Astrocyte (in vitro differentiated cells and primary cell): ENCODE measurements around the gene ENTHD1. TPM values are rescaled to one million over a fixed set of nuclear protein-coding genes. Genes with fewer than 3 reads are reported as not detected.

Experiments
- DNase-seq: peaks from one replicate; pipeline ENCODE4 v3.0.0-alpha.2; 2010; ENCODE audit warnings: low read depth
- FAIRE-seq: peaks from 2 replicates; lab custom pipeline; 2011; peaks lifted over from hg19 to GRCh38; lab: Jason Lieb, UNC
- H2AFZ ChIP-seq: 2 replicates; pipeline ENCODE4 v1.6.0; 2012; ENCODE audit warnings: low read depth, low read length, inconsistent platforms
- H3K27ac ChIP-seq: 2 replicates; pipeline ENCODE4 v1.5.1; 2011; ENCODE audit warnings: low read depth, low read length, inconsistent platforms
- H3K27me3 ChIP-seq: 2 replicates; pipeline ENCODE4 v1.6.0; 2011; ENCODE audit warnings: low read length, inconsistent platforms; ENCODE audit not compliant: insufficient read depth
- H3K36me3 ChIP-seq: 2 replicates; pipeline ENCODE4 v1.5.1; 2011; ENCODE audit warnings: low read length, inconsistent platforms; ENCODE audit not compliant: insufficient read depth
- H3K4me1 ChIP-seq: 2 replicates; pipeline ENCODE4 v1.5.1; 2011; ENCODE audit warnings: low read length, inconsistent platforms; ENCODE audit not compliant: insufficient read depth
- H3K4me2 ChIP-seq: 2 replicates; pipeline ENCODE4 v1.6.0; 2012; ENCODE audit warnings: low read length, inconsistent platforms
- H3K4me3 ChIP-seq: 2 replicates; pipeline ENCODE4 v1.5.1; 2011; ENCODE audit warnings: low read depth, mild to moderate bottlenecking, low read length, inconsistent platforms; ENCODE audit not compliant: insufficient read depth
- H3K79me2 ChIP-seq: 2 replicates; pipeline ENCODE4 v1.6.0; 2012; ENCODE audit warnings: mild to moderate bottlenecking, low read length, inconsistent platforms; ENCODE audit not compliant: insufficient read depth
- H3K9ac ChIP-seq: 2 replicates; pipeline ENCODE4 v1.6.0; 2012; ENCODE audit warnings: mild to moderate bottlenecking, low read length, inconsistent platforms
- H3K9me3 ChIP-seq: 2 replicates; pipeline ENCODE4 v1.5.1; 2012; ENCODE audit warnings: low read depth, mild to moderate bottlenecking, low read length, inconsistent platforms; ENCODE audit not compliant: insufficient read depth
- H4K20me1 ChIP-seq: 2 replicates; pipeline ENCODE4 v1.6.0; 2012; ENCODE audit warnings: low read length, inconsistent platforms; ENCODE audit not compliant: insufficient read depth
- H3K27ac Mint-ChIP-seq: one replicate; pipeline ENCODE4 v1.8.0; 2021; ENCODE audit warnings: mild to moderate bottlenecking, mixed read lengths; ENCODE audit not compliant: unreplicated experiment
- H3K27me3 Mint-ChIP-seq: one replicate; pipeline ENCODE4 v1.8.0; 2021; ENCODE audit warnings: low read depth, mixed read lengths; ENCODE audit not compliant: unreplicated experiment
- H3K36me3 Mint-ChIP-seq: one replicate; pipeline ENCODE4 v1.8.0; 2021; ENCODE audit warnings: low read depth, mixed read lengths; ENCODE audit not compliant: unreplicated experiment
- H3K4me1 Mint-ChIP-seq: one replicate; pipeline ENCODE4 v1.8.0; 2021; ENCODE audit warnings: low read depth, mixed read lengths; ENCODE audit not compliant: unreplicated experiment
- H3K4me3 Mint-ChIP-seq: one replicate; pipeline ENCODE4 v1.8.0; 2021; ENCODE audit warnings: mild to moderate bottlenecking, moderate library complexity, mixed read lengths; ENCODE audit not compliant: unreplicated experiment
- H3K9me3 Mint-ChIP-seq: one replicate; pipeline ENCODE4 v1.8.0; 2021; ENCODE audit warnings: mild to moderate bottlenecking, mixed read lengths; ENCODE audit not compliant: unreplicated experiment
- EZH2 ChIP-seq: IDR thresholded peaks from 2 replicates; pipeline ENCODE4 v1.6.1; 2012; ENCODE audit warnings: mild to moderate bottlenecking, low read length, inconsistent platforms; ENCODE audit not compliant: insufficient read depth
- total RNA-seq: library from RNA; stranded (reverse); gene quantifications from 2 replicates; pipeline ENCODE4 v1.2.1, GENCODE V29; 2021
- TF ChIP-seq, protein P1 (sequence below): IDR thresholded peaks from 2 replicates; pipeline ENCODE4 v1.5.1; 2011; ENCODE audit warnings: low read depth, mild to moderate bottlenecking, inconsistent platforms, low read length, moderate library complexity; ENCODE audit not compliant: insufficient read depth

Gene ENTHD1
- total RNA-seq, 1 donor from 2014 or later, result not detected

DNA sequence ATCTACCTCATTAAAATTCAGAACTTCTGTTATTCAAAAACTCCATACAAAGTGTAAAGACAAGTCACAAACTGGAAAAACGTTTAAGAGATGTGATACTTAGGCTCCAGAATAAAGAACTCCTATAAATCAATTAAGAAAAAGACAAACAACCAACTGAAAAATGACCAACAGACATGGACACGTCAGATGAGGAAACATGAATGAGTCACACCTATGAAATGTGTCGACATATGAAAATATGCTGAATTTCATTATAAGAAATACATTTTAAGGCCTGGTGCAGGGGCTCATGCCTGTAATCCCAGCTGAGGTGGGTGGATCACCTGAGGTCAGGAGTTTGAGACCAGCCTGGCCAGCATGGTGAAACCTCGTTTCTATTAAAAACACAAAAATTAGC, 78.7 kb downstream of the ENTHD1 start:
- no peak overlapping the region for H3K27ac Mint-ChIP-seq
- no peak for FAIRE-seq

DNA sequence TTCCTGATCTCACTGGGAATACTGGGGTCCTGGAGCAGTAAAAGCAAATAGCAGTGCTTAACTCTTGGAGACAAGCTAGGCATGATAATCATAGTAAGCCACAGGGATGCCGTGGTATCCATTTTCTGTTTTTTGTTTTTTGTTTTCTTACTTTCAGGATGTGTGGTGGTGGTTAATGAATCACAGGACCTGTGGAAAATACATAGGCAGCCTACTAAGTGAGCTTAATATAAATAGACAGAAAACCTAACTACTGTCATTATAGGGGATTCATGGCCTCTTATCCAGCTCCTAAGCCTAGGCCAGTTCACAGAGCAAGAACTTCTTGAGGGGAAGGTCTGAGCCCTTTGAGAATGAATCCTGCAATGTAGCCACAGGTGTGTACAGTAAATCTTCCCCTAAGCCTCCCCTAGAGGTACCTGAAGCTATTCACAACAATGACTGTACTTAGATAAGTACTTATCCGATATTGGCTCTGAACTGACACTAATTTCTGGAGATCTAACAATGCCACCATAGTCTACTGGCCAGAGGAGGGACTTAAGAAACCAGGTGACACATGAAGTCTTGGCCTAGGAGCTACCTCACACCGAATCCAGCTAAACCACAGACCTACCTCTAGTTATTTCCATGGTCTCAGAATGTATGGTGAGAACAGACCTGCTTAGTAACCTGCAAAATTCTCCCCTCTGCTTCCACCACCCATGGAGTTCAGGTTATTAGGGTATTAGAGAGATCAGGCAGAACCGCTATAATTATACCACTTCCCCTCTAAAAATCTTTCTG, 83.6 kb downstream of the ENTHD1 start:
- FAIRE-seq (no peak), DNase-seq (no peak)
- Histone ChIP-seq H3K36me3 (no peaks in the 10 kb centered on the region), H3K4me1 (no peaks in the 10 kb centered on the region), H3K79me2 (no peaks in the 10 kb centered on the region), H3K4me3 (no peak overlapping the region), H3K9me3 (no peaks in the 10 kb centered on the region), H4K20me1 (no peaks in the 10 kb centered on the region), H2AFZ (no peak overlapping the region), H3K27ac (no peak overlapping the region), H3K4me2 (no peak overlapping the region), H3K27me3 (peaks cover 21% of the 10 kb centered on the region), H3K9ac (no peak overlapping the region)
- H3K27me3 Mint-ChIP-seq, result peaks cover 5% of the 10 kb centered on the region
- H3K9me3 Mint-ChIP-seq, result no peaks in the 10 kb centered on the region
- TF ChIP-seq, protein P1, sequence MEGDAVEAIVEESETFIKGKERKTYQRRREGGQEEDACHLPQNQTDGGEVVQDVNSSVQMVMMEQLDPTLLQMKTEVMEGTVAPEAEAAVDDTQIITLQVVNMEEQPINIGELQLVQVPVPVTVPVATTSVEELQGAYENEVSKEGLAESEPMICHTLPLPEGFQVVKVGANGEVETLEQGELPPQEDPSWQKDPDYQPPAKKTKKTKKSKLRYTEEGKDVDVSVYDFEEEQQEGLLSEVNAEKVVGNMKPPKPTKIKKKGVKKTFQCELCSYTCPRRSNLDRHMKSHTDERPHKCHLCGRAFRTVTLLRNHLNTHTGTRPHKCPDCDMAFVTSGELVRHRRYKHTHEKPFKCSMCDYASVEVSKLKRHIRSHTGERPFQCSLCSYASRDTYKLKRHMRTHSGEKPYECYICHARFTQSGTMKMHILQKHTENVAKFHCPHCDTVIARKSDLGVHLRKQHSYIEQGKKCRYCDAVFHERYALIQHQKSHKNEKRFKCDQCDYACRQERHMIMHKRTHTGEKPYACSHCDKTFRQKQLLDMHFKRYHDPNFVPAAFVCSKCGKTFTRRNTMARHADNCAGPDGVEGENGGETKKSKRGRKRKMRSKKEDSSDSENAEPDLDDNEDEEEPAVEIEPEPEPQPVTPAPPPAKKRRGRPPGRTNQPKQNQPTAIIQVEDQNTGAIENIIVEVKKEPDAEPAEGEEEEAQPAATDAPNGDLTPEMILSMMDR, result no peak
- no peak for TF ChIP-seq EZH2
- H3K4me3 Mint-ChIP-seq, result no peak overlapping the region
- peaks cover 4% of the 10 kb centered on the region for H3K4me1 Mint-ChIP-seq
- no peaks in the 10 kb centered on the region for H3K36me3 Mint-ChIP-seq
- no peak overlapping the region for H3K27ac Mint-ChIP-seq

More for the DNA sequence above, 78.7 kb downstream of the ENTHD1 start:
- no peaks in the 10 kb centered on the region for H3K36me3 ChIP-seq
- H3K36me3 Mint-ChIP-seq, result no peaks in the 10 kb centered on the region
- H3K4me3 ChIP-seq, result no peak overlapping the region
- peaks cover 14% of the 10 kb centered on the region for H3K4me1 ChIP-seq
- no peak overlapping the region for H3K27ac ChIP-seq
- no peak for TF ChIP-seq EZH2
- TF ChIP-seq, protein P1, result no peak
- H3K9me3 ChIP-seq, result no peaks in the 10 kb centered on the region
- H4K20me1 ChIP-seq, result no peaks in the 10 kb centered on the region
- H3K4me2 ChIP-seq, result no peak overlapping the region
- no peak overlapping the region for H3K4me3 Mint-ChIP-seq
- H3K9ac ChIP-seq, result no peak overlapping the region
- no peak overlapping the region for H2AFZ ChIP-seq
- peak; percentile 6 for DNase-seq
- H3K79me2 ChIP-seq, result no peaks in the 10 kb centered on the region
- peaks cover 17% of the 10 kb centered on the region for H3K4me1 Mint-ChIP-seq
- no peaks in the 10 kb centered on the region for H3K27me3 Mint-ChIP-seq
- no peaks in the 10 kb centered on the region for H3K9me3 Mint-ChIP-seq
- no peaks in the 10 kb centered on the region for H3K27me3 ChIP-seq

DNA sequence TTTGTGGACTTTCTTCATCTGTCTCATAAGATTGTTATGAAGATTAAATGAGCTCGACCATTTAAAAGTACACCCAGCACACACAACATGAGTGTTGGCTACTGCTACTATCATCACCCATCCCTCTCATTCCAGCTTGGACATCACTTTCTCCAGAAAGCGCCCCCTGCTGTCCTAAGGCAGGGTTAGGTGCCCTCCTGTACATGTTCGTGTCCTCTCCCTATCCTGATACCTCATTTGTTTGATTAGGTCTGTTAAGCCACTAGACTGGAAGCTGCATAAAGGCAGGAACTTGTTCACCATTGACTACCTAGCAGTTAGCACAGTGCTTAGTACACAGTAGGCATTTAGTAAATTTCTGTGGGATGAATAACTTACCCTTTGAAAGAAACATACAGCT, 85.5 kb downstream of the ENTHD1 start:
- Mint-ChIP-seq H3K4me1 (peaks cover 4% of the 10 kb centered on the region), H3K27ac (no peak overlapping the region), H3K4me3 (no peak overlapping the region), H3K27me3 (peaks cover 6% of the 10 kb centered on the region), H3K9me3 (peaks cover 3% of the 10 kb centered on the region), H3K36me3 (no peaks in the 10 kb centered on the region)
- Histone ChIP-seq H3K27ac (no peak overlapping the region), H3K4me2 (no peak overlapping the region), H3K79me2 (no peaks in the 10 kb centered on the region), H3K4me1 (no peaks in the 10 kb centered on the region), H3K4me3 (no peak overlapping the region), H3K27me3 (peaks cover 24% of the 10 kb centered on the region), H2AFZ (no peak overlapping the region), H3K36me3 (no peaks in the 10 kb centered on the region), H3K9me3 (no peaks in the 10 kb centered on the region), H4K20me1 (no peaks in the 10 kb centered on the region), H3K9ac (no peak overlapping the region)
- FAIRE-seq (no peak), DNase-seq (no peak)
- TF ChIP-seq, protein P1, result peak; percentile 9
- no peak for TF ChIP-seq EZH2
